ENCODE measurements around the gene PSMA8. TPM values are rescaled to one million over a fixed set of nuclear protein-coding genes. Genes with fewer than 3 reads are reported as not detected.
"Not testable (repeated sequence)": the region's sequence is repeated elsewhere in the genome, so short reads cannot be mapped to it uniquely, and the experiment has no call there.

The PSMA8 gene
- total RNA-seq, 1 donor from 2014 or later, result not detected

GRCh38 chr18:26226229-26227050 is 92.8 kb downstream of the PSMA8 start, which contains the start of gene TAF4B:
TSS of gene TAF4B (plus strand) at chr18:26226445. CDS start at chr18:26226934, 489 bp downstream.
- intact Hi-C loops (cut with DNase I), result no loop called here
- DNase-seq (ENCODE audit: low spot score) (peak; percentile 98), ATAC-seq (peak; percentile 100)

GRCh38 chr18:26227051-26227670 is 93.5 kb downstream of the PSMA8 start:
- intact Hi-C loops (cut with DNase I), result no loop called here
- ATAC-seq, result no peak
- no peak for DNase-seq (ENCODE audit: low spot score)

- intact Hi-C loops (cut with DNase I), result no loop called here
These were observed 95.0 kb downstream of the PSMA8 start for GRCh38 chr18:26228562-26229260.

GRCh38 chr18:26230497-26230896 is 96.8 kb downstream of the PSMA8 start:
- ATAC-seq (no peak), DNase-seq (ENCODE audit: low spot score) (no peak)
- intact Hi-C loops (cut with DNase I), result loop anchor here (5.0 kb wide), 1 partner anchor 133 kb away; no protein-coding TSS in a partner anchor

More at GRCh38 chr18:26228562-26229260, 95.0 kb downstream of the PSMA8 start:
- no peak for DNase-seq (ENCODE audit: low spot score)
- no peak for ATAC-seq

- DNase-seq (ENCODE audit: low spot score), result no peak
- intact Hi-C loops (cut with DNase I), result loop anchor here (5.0 kb wide), 1 partner anchor 136 kb away; no protein-coding TSS in a partner anchor
- no peak for ATAC-seq
These were observed 99.5 kb downstream of the PSMA8 start for GRCh38 chr18:26233208-26233607.

GRCh38 chr18:26237363-26237762 is 103.7 kb downstream of the PSMA8 start:
- DNase-seq (ENCODE audit: low spot score); intact Hi-C loops (cut with DNase I): not testable (repeated sequence)

GRCh38 chr18:26238718-26239117 is 105.0 kb downstream of the PSMA8 start:
- DNase-seq (ENCODE audit: low spot score); intact Hi-C loops (cut with DNase I); ATAC-seq: not testable (repeated sequence)

More at GRCh38 chr18:26237363-26237762, 103.7 kb downstream of the PSMA8 start:
- ATAC-seq, result not testable (repeated sequence)

GRCh38 chr18:26242392-26242791 is 108.7 kb downstream of the PSMA8 start:
- ATAC-seq; intact Hi-C loops (cut with DNase I): not testable (repeated sequence)

More at GRCh38 chr18:26242392-26242791, 108.7 kb downstream of the PSMA8 start:
- not testable (repeated sequence) for DNase-seq (ENCODE audit: low spot score)

Other genes with a start within 250 kb of the PSMA8 start
- 82.8 TPM for gene SS18, start 43.3 kb upstream of the PSMA8 start, total RNA-seq
- gene TAF4B, start 92.6 kb downstream of the PSMA8 start, total RNA-seq, result 5.5 TPM

Data from sciatic nerve (tissue), 2 donors.